ENCODE measurements around the gene OR2A2.

DNA sequence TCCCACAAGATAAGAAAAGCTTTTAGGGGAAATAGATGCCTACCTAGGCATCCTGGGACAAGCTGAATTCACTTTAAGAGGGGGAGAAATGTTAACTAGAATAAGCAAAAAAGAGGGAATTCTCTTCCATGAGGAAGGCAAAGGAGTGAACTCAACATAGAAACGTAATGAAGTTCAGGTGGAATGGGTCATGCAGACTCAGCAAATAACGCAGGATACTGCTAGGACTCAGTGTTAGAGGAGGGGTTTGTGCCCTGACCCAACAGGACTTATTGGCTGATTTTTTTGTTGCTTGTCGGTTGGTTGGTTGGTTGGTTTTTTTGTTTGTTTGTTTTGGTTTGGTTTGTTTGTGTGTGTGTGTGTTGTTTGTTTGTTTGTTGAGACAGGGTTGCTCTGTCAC, 22.9 kb downstream of the OR2A2 start:
- TF ChIP-seq, protein P1, sequence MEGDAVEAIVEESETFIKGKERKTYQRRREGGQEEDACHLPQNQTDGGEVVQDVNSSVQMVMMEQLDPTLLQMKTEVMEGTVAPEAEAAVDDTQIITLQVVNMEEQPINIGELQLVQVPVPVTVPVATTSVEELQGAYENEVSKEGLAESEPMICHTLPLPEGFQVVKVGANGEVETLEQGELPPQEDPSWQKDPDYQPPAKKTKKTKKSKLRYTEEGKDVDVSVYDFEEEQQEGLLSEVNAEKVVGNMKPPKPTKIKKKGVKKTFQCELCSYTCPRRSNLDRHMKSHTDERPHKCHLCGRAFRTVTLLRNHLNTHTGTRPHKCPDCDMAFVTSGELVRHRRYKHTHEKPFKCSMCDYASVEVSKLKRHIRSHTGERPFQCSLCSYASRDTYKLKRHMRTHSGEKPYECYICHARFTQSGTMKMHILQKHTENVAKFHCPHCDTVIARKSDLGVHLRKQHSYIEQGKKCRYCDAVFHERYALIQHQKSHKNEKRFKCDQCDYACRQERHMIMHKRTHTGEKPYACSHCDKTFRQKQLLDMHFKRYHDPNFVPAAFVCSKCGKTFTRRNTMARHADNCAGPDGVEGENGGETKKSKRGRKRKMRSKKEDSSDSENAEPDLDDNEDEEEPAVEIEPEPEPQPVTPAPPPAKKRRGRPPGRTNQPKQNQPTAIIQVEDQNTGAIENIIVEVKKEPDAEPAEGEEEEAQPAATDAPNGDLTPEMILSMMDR (IDR thresholded peaks at IDR 0.05): no peak
- TF ChIP-seq EZH2 (IDR thresholded peaks at IDR 0.05; ENCODE audit: borderline replicate concordance, insufficient read depth, low read depth, low read length, poor library complexity, severe bottlenecking): no peak
